NCI-H82 treated with DMSO at 0.1 percent for 48 hours (cell line): ENCODE results near the gene DNHD1.
A peak's percentile ranks its signal among the peaks of the same experiment; 100 is the strongest.

Experiments used
- DNase-seq: peaks from one replicate; lab custom pipeline; 2025; ENCODE audit not compliant: unreplicated experiment; lab: John Stamatoyannopoulos, UW

The DNHD1 gene

GRCh38 chr11:6583584-6583983, 86.5 kb downstream of the DNHD1 start:
- DNase-seq = no peak

GRCh38 chr11:6584528-6584927, 87.4 kb downstream of the DNHD1 start:
- no peak for DNase-seq

GRCh38 chr11:6586434-6587359, 89.6 kb downstream of the DNHD1 start:
- no peak for DNase-seq

GRCh38 chr11:6587360-6587953, 90.4 kb downstream of the DNHD1 start:
- no peak for DNase-seq

GRCh38 chr11:6588018-6588417, 90.9 kb downstream of the DNHD1 start:
- no peak for DNase-seq

- DNase-seq = no peak
Measured at GRCh38 chr11:6594142-6594768, 97.2 kb downstream of the DNHD1 start.

GRCh38 chr11:6596239-6596877, 99.3 kb downstream of the DNHD1 start:
- DNase-seq = peak; percentile 61

GRCh38 chr11:6598555-6598954, 101.5 kb downstream of the DNHD1 start:
- DNase-seq = no peak

- DNase-seq = no peak
Measured at GRCh38 chr11:6599449-6599848, 102.4 kb downstream of the DNHD1 start.

- no peak for DNase-seq
Measured at GRCh38 chr11:6599881-6600390, 102.9 kb downstream of the DNHD1 start.

GRCh38 chr11:6601041-6601461, 104.0 kb downstream of the DNHD1 start:
- DNase-seq = no peak

- DNase-seq = no peak
Measured at GRCh38 chr11:6602096-6602940, 105.2 kb downstream of the DNHD1 start.

GRCh38 chr11:6603287-6604080, 106.4 kb downstream of the DNHD1 start, which contains the start of the genes ILK and RRP8:
TSS of gene ILK (plus strand) at chr11:6603774. CDS start at chr11:6604272, 498 bp downstream.
TSS of gene RRP8 (minus strand) at chr11:6603616. CDS start at chr11:6603502, 114 bp downstream.
- DNase-seq = peak; percentile 55

- no peak for DNase-seq
Measured at GRCh38 chr11:6604081-6604626, 107.1 kb downstream of the DNHD1 start.

- DNase-seq = no peak
Measured at GRCh38 chr11:6604790-6605189, 107.7 kb downstream of the DNHD1 start.

GRCh38 chr11:6606471-6607189, 109.5 kb downstream of the DNHD1 start:
- DNase-seq = peak; percentile 50

GRCh38 chr11:6607190-6607795, 110.2 kb downstream of the DNHD1 start:
- DNase-seq = no peak

- DNase-seq = no peak
Measured at GRCh38 chr11:6608011-6608410, 110.9 kb downstream of the DNHD1 start.
